BJ (cell line): ENCODE results near the gene SLC22A5. TPM values are rescaled to one million over a fixed set of nuclear protein-coding genes. Genes with fewer than 3 reads are reported as not detected.

Experiments used
- CTCF ChIA-PET: fragments of 350-600 bp; formaldehyde crosslinking; extraction: SDS; loops from one replicate; lab custom pipeline; 2021; ENCODE audit warnings: antibody characterized with exemption, inconsistent platforms; lab: Yijun Ruan, JAX
- POLR2A ChIA-PET: fragments of 300-600 bp; sonication (Branson Sonifier 250); formaldehyde crosslinking; extraction: SDS; loops from one replicate; lab custom pipeline; 2021; ENCODE audit warnings: antibody characterized with exemption; lab: Charles Lee
- DNase-seq: peaks from one replicate; pipeline ENCODE4 v3.0.0-alpha.2; 2011; ENCODE audit warnings: low read depth
- H3K27me3 ChIP-seq: 2 replicates; pipeline ENCODE4 v1.6.0; 2011; ENCODE audit warnings: low read length; ENCODE audit not compliant: control insufficient read depth, insufficient read depth
- H3K36me3 ChIP-seq: 2 replicates; pipeline ENCODE4 v1.5.1; 2011; ENCODE audit warnings: low read length; ENCODE audit not compliant: control insufficient read depth, insufficient read depth
- H3K4me3 ChIP-seq: 2 replicates; pipeline ENCODE4 v1.5.1; 2011; ENCODE audit warnings: low read depth, mild to moderate bottlenecking, control low read depth, low read length
- polyA plus RNA-seq: library from polyadenylated mRNA; depleted of rRNA; stranded (reverse); fragments of >200 nt; gene quantifications from 2 replicates; pipeline ENCODE4 v1.2.3, GENCODE V29; 2011
- TF ChIP-seq, protein P1 (sequence below): IDR thresholded peaks from 2 replicates; pipeline ENCODE4 v1.5.1; 2011; ENCODE audit warnings: low read depth, mild to moderate bottlenecking, control low read depth, inconsistent platforms, low read length, moderate library complexity; ENCODE audit not compliant: insufficient read depth

The SLC22A5 gene
- polyA plus RNA-seq, 1 experiment = 13.8 TPM

DNA sequence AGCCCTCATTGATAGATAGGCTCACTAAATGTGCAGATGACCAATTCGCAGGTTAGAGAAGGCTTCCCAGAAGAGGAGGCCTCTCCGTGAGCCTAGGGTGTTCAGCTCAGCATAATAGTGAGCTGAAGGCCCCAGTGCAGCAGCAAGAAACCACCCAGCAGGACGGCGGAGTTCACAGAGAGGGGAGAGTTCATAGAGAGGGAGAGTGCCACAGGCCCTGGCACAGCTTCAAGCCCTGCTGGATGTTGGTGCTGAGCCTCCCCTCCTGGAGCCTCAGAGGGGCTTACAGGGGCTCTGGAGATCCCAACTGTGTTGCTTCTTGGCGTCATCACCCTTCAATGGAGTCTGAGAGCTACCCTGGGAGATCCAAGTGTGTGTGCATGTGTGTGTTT, 2.1 kb downstream of the SLC22A5 start:
- TF ChIP-seq, protein P1, sequence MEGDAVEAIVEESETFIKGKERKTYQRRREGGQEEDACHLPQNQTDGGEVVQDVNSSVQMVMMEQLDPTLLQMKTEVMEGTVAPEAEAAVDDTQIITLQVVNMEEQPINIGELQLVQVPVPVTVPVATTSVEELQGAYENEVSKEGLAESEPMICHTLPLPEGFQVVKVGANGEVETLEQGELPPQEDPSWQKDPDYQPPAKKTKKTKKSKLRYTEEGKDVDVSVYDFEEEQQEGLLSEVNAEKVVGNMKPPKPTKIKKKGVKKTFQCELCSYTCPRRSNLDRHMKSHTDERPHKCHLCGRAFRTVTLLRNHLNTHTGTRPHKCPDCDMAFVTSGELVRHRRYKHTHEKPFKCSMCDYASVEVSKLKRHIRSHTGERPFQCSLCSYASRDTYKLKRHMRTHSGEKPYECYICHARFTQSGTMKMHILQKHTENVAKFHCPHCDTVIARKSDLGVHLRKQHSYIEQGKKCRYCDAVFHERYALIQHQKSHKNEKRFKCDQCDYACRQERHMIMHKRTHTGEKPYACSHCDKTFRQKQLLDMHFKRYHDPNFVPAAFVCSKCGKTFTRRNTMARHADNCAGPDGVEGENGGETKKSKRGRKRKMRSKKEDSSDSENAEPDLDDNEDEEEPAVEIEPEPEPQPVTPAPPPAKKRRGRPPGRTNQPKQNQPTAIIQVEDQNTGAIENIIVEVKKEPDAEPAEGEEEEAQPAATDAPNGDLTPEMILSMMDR = no peak
- Histone ChIP-seq H3K27me3 (no peaks in the 10 kb centered on the region), H3K36me3 (no peaks in the 10 kb centered on the region), H3K4me3 (no peak overlapping the region)
- ChIA-PET POLR2A (no interaction called here), CTCF (interaction anchor here (0.8 to 1.9 kb wide), 4 partner anchors 13 to 133 kb away, joined by 3 to 5 read pairs (median 4); no protein-coding TSS in a partner anchor)
- no peak for DNase-seq

DNA sequence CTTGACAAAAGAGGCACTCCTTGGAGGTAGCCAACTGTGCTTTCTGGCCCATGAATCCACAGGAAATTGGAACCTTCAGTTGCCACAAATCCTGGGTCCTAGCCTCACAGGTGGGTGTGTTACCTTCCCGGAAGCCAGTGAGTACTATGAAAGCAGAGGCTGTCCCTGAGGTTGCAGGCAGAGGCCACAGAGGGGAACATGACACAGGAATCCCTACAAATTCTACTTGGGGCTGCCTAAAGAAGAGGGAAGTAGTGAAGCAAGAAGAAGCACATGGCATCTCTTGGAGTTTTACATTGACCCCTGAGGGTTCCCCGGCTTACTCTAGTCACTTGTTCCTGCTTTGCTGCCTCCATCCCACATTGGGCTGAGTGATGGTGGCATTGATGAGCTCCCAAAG, 2.6 kb downstream of the SLC22A5 start:
- TF ChIP-seq, protein P1 = no peak
- no peaks in the 10 kb centered on the region for H3K27me3 ChIP-seq
- POLR2A ChIA-PET = no interaction called here
- H3K4me3 ChIP-seq = no peak overlapping the region
- no peak for DNase-seq
- CTCF ChIA-PET = interaction anchor here (1.1 to 1.9 kb wide), 3 partner anchors 12 to 134 kb away, joined by 4 to 5 read pairs (median 5); no protein-coding TSS in a partner anchor
- no peaks in the 10 kb centered on the region for H3K36me3 ChIP-seq

DNA sequence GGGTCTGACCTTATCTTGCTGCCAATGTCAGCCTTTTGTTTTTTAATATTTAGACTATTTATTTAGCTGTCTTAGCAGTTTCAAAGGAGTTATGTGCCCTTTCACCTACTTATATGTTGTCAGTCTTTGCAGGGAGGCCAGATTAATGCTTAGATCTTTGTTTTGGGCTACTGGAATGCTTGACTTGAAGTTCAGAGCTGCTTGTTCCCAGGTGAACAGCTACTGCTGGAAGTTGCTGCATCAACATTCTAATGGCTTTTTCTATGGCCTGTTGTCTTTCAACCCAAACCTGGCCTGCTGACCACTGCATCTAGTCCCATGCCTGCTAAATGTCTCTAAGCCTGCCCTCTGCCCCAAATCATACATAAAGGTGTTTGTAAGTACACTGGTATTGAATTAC, 3.0 kb downstream of the SLC22A5 start:
- no peak for DNase-seq
- Histone ChIP-seq H3K27me3 (no peaks in the 10 kb centered on the region), H3K36me3 (no peaks in the 10 kb centered on the region), H3K4me3 (no peak overlapping the region)
- ChIA-PET POLR2A (no interaction called here), CTCF (interaction anchor here (1.9 kb wide), 1 partner anchor 134 kb away, joined by 5 read pairs; no protein-coding TSS in a partner anchor)
- TF ChIP-seq, protein P1 = no peak

DNA sequence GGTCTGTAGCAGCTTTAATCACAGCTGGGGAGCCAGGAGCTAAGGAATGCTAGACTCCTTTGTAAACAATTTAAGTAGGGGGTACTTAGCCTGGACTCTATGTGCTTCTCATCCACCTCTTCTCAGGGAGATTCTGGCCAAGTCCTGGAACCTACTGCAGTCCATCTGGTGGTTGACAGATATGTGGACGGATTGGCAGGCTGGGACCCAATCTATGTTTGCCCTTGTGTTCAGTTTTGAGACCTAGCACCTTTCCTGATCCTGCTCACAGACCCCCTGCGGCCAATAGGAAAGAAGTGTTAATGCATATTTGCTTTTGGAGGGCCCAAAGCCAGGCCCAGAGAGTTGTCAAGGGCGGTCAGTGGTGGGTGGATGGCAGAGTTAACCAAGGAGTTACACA, 6.4 kb downstream of the SLC22A5 start:
- Histone ChIP-seq H3K4me3 (no peak overlapping the region), H3K36me3 (0 out of 2 replicates have a peak, but pooled peaks cover 1% of the 10 kb centered on the region), H3K27me3 (no peaks in the 10 kb centered on the region)
- TF ChIP-seq, protein P1 = no peak
- ChIA-PET CTCF (interaction anchor here (1.2 kb wide), 1 partner anchor 10 kb away, joined by 4 read pairs; no protein-coding TSS in a partner anchor), POLR2A (no interaction called here)
- no peak for DNase-seq

DNA sequence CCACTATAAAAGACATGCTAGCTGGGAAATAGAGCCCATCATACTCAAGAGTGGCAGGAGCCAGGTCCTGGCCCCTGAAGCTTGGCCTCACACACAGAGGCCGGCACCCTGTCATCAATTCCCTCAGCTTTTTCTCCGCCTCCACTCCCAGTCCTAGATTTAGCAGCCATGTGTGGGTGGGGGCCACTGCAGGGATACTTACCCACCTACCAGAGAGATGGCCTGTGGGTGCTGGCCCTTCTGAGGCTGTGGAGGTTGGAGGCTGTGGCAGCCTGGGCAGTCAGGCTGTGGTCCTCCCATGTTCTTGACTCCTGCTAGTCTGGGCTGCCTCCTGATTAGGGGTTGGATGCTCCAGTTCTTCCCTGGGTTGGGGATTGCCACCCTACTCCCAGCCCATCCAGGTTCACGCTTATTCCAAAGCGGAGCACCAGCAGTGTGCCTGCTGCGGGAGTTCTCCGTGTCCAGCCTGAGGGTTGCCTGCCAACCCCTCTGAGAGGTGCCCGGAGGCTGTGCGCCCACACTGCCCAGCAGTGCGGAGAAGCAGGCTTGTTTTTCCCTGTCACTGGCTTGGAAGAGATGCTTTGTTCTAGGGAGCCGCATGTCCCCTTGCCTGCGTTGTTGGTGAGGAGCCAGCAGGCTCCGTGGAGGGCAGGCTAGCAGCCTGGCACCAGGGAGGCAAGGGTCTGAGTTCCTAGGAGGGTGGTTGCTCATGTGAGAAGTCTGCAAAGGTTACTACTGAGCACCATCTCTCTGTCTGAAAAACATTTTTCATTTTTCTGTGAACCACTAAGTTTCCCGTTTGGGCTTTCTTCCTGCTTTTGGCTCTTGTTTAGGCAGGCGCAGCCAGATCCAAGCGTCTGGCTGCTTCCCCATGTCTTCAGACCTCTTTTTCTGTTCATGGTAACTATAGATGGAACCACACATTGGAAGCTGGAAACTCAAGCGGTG, 7.5 kb downstream of the SLC22A5 start:
- 0 out of 2 replicates have a peak, but pooled peaks cover 1% of the 10 kb centered on the region for H3K36me3 ChIP-seq
- CTCF ChIA-PET = interaction anchor here (1.2 kb wide), 1 partner anchor 9 kb away, joined by 4 read pairs; no protein-coding TSS in a partner anchor
- H3K27me3 ChIP-seq = no peaks in the 10 kb centered on the region
- no peak overlapping the region for H3K4me3 ChIP-seq
- DNase-seq = no peak
- POLR2A ChIA-PET = no interaction called here
- TF ChIP-seq, protein P1 = no peak
